ENCODE measurements around the gene UXS1.

- TF ChIP-seq, protein P1, sequence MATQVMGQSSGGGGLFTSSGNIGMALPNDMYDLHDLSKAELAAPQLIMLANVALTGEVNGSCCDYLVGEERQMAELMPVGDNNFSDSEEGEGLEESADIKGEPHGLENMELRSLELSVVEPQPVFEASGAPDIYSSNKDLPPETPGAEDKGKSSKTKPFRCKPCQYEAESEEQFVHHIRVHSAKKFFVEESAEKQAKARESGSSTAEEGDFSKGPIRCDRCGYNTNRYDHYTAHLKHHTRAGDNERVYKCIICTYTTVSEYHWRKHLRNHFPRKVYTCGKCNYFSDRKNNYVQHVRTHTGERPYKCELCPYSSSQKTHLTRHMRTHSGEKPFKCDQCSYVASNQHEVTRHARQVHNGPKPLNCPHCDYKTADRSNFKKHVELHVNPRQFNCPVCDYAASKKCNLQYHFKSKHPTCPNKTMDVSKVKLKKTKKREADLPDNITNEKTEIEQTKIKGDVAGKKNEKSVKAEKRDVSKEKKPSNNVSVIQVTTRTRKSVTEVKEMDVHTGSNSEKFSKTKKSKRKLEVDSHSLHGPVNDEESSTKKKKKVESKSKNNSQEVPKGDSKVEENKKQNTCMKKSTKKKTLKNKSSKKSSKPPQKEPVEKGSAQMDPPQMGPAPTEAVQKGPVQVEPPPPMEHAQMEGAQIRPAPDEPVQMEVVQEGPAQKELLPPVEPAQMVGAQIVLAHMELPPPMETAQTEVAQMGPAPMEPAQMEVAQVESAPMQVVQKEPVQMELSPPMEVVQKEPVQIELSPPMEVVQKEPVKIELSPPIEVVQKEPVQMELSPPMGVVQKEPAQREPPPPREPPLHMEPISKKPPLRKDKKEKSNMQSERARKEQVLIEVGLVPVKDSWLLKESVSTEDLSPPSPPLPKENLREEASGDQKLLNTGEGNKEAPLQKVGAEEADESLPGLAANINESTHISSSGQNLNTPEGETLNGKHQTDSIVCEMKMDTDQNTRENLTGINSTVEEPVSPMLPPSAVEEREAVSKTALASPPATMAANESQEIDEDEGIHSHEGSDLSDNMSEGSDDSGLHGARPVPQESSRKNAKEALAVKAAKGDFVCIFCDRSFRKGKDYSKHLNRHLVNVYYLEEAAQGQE (IDR thresholded peaks at IDR 0.05; ENCODE audit: low read depth, low read length), result no peak
- TF ChIP-seq, protein P2, sequence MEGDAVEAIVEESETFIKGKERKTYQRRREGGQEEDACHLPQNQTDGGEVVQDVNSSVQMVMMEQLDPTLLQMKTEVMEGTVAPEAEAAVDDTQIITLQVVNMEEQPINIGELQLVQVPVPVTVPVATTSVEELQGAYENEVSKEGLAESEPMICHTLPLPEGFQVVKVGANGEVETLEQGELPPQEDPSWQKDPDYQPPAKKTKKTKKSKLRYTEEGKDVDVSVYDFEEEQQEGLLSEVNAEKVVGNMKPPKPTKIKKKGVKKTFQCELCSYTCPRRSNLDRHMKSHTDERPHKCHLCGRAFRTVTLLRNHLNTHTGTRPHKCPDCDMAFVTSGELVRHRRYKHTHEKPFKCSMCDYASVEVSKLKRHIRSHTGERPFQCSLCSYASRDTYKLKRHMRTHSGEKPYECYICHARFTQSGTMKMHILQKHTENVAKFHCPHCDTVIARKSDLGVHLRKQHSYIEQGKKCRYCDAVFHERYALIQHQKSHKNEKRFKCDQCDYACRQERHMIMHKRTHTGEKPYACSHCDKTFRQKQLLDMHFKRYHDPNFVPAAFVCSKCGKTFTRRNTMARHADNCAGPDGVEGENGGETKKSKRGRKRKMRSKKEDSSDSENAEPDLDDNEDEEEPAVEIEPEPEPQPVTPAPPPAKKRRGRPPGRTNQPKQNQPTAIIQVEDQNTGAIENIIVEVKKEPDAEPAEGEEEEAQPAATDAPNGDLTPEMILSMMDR (IDR thresholded peaks at IDR 0.05), result no peak
Measured at GRCh38 chr2:106184394-106184793, 9.7 kb downstream of the UXS1 start.
